HepG2 (cell line): ENCODE measurements around the gene LRRC19. TPM values are rescaled to one million over a fixed set of nuclear protein-coding genes. Genes with fewer than 3 reads are reported as not detected.
A peak's percentile ranks its signal among the peaks of the same experiment; 100 is the strongest.

Experiments
- ESRRA ChIP-seq: sonication (generic); formaldehyde crosslinking; IDR thresholded peaks from 2 replicates; pipeline ENCODE4 v1.5.1; 2020; ENCODE audit warnings: mild to moderate bottlenecking, low read depth, missing genetic modification reagents
- JUN ChIP-seq: sonication (generic); formaldehyde crosslinking; IDR thresholded peaks from 2 replicates; pipeline ENCODE4 v1.4.0; 2020; ENCODE audit warnings: mild to moderate bottlenecking, missing genetic modification reagents
- KAT2B ChIP-seq: fragments of 150-350 bp; IDR thresholded peaks from 2 replicates; pipeline ENCODE4 v1.6.1; 2014; ENCODE audit warnings: low read depth, low read length, borderline replicate concordance
- KLF9 ChIP-seq: IDR thresholded peaks from 2 replicates; pipeline ENCODE4 v1.6.1; 2016; ENCODE audit warnings: low read depth
- PHB2 ChIP-seq: fragments of 450-650 bp; IDR thresholded peaks from 2 replicates; pipeline ENCODE4 v1.6.1; 2018; ENCODE audit not compliant: partially characterized antibody
- SALL1 ChIP-seq: sonication (generic); formaldehyde crosslinking; IDR thresholded peaks from 2 replicates; pipeline ENCODE4 v1.8.0; 2022; ENCODE audit warnings: mild to moderate bottlenecking, missing genetic modification reagents
- SMARCC2 ChIP-seq: fragments of 450-650 bp; IDR thresholded peaks from 2 replicates; pipeline ENCODE4 v1.6.1; 2017; ENCODE audit warnings: antibody characterized with exemption, mild to moderate bottlenecking
- SSRP1 ChIP-seq: IDR thresholded peaks from 2 replicates; pipeline ENCODE4 v1.6.1; 2016; ENCODE audit warnings: control low read depth
- TFE3 ChIP-seq: IDR thresholded peaks from 2 replicates; pipeline ENCODE4 v1.6.1; 2016
- ZFP82 ChIP-seq: sonication (generic); formaldehyde crosslinking; IDR thresholded peaks from 2 replicates; pipeline ENCODE4 v1.5.1; 2020; ENCODE audit warnings: mild to moderate bottlenecking, missing genetic modification reagents, borderline replicate concordance
- ZFY ChIP-seq: sonication (generic); formaldehyde crosslinking; IDR thresholded peaks from 2 replicates; pipeline ENCODE4 v1.4.0; 2020; ENCODE audit warnings: missing genetic modification reagents
- ZMAT5 ChIP-seq: sonication (generic); formaldehyde crosslinking; IDR thresholded peaks from 2 replicates; pipeline ENCODE4 v1.5.0; 2020; ENCODE audit warnings: mild to moderate bottlenecking, low read depth, missing genetic modification reagents, borderline replicate concordance
- ZNF282 ChIP-seq: fragments of 450-650 bp; IDR thresholded peaks from 2 replicates; pipeline ENCODE4 v1.6.1; 2018; ENCODE audit not compliant: partially characterized antibody
- ZNF510 ChIP-seq: sonication (generic); formaldehyde crosslinking; IDR thresholded peaks from 2 replicates; pipeline ENCODE4 v1.4.0; 2020; ENCODE audit warnings: low read depth, mild to moderate bottlenecking, missing genetic modification reagents
- ZNF687 ChIP-seq: sonication (generic); formaldehyde crosslinking; IDR thresholded peaks from 2 replicates; pipeline ENCODE4 v1.5.1; 2020; ENCODE audit warnings: mild to moderate bottlenecking, missing genetic modification reagents, moderate library complexity
- ZNF75D ChIP-seq: sonication (generic); formaldehyde crosslinking; IDR thresholded peaks from 2 replicates; pipeline ENCODE4 v1.8.1; 2023; ENCODE audit warnings: missing genetic modification reagents, mild to moderate bottlenecking, borderline replicate concordance
- ZNF761 ChIP-seq: sonication (generic); formaldehyde crosslinking; conservative IDR thresholded peaks from 2 replicates; pipeline ENCODE4 v1.4.0; 2020; ENCODE audit warnings: mild to moderate bottlenecking, missing genetic modification reagents
- ZNF879 ChIP-seq: sonication (generic); formaldehyde crosslinking; IDR thresholded peaks from 2 replicates; pipeline ENCODE4 v1.8.1; 2023; ENCODE audit warnings: missing genetic modification reagents
- polyA plus RNA-seq, 8 experiments: library from polyadenylated mRNA; depleted of rRNA in 3 of 8; stranded (reverse) in 7 of 8; unstranded in 1 of 8; fragments of >200 nt; fragmentation: Illumina TruSeq in 4 of 8; extraction: Trizol in 4 of 8; gene quantifications; 2 replicates each; pipeline versions ENCODE4 v1.2.1 to v1.2.3, GENCODE V29; 2011 to 2016; ENCODE audit warnings: low read depth in 4 of 8, missing spikeins in 1 of 8, mixed read lengths in 1 of 8; ENCODE audit not compliant: insufficient read depth in 1 of 8
- total RNA-seq, 5 experiments: library from RNA; depleted of rRNA; stranded (reverse); fragments of >200 nt; fragmentation: Illumina TruSeq; extraction: Trizol; gene quantifications; 2 replicates each; pipeline ENCODE4 v1.2.3, GENCODE V29; 2016; ENCODE audit warnings: low read depth in 1 of 5
- TF ChIP-seq, protein P1 (sequence below): sonication (generic); formaldehyde crosslinking; IDR thresholded peaks from 2 replicates; pipeline ENCODE4 v1.4.0; 2020; ENCODE audit warnings: missing genetic modification reagents
- TF ChIP-seq, protein P2 (sequence below): sonication (generic); formaldehyde crosslinking; conservative IDR thresholded peaks from 2 replicates; pipeline ENCODE4 v1.8.0; 2022; ENCODE audit warnings: missing genetic modification reagents
- TF ChIP-seq, protein P3 (sequence below): sonication (generic); formaldehyde crosslinking; IDR thresholded peaks from 2 replicates; pipeline ENCODE4 v1.5.0; 2020; ENCODE audit warnings: missing genetic modification reagents

LRRC19 gene
- total and polyA plus RNA-seq, 2 of the 13 experiments (the other 11 are each of a cell fraction or from before 2014, with no cell fraction given), result not detected

DNA sequence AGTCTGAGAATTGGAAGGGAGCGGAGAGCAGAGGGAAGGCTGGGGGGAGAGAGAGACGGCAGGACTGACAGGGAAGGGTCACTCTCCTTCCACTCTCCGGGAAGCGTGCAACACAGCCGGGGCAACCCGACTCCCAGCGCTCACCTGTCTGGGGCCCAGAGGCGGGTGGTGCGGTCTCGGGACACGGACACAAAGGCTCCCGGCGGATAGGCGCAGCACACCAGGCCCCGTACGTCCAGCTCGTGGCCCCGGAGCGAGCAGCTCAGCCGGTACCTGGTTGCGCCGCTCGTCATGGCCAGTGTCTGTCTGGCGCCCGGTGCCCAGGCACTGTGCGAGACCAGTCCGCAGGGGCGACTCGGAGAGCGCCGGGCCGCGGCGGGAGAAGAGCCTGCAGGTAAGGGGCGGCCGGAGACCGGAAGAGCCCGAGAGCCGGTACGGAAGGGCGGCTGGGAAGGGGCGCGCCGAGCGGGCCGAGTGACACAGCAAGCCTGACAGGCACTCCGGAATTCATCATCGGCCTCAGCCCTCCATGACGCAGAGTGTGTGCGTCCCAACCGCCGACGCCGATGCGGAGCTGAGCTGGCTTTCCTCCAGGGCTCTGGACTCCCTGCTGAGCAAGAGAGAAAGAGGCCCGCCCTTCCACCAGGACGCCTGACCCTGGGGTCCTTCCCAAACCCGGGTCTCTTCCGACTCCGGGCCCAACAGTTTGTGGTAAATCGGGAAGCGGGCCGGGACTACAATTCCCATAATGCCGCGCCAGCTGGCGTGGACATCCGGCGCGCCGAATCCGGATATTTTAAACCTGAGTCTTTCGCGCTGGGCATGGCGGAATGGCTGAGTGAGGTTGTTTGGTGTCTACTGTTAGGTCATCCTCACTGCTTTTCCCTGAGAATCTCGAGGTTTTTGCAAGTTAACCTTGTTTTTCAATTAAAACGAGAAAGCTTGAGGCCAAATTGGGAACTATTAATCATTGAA lies 58.4 kb downstream of the LRRC19 start, which contains the start of gene PLAA (continued):
- no peak for TF ChIP-seq ZNF75D
- no peak for TF ChIP-seq ESRRA (CRISPR knock-in tag)
- no peak for TF ChIP-seq KAT2B
- TF ChIP-seq SSRP1 (CRISPR knock-in tag), result no peak
- TF ChIP-seq, protein P1, sequence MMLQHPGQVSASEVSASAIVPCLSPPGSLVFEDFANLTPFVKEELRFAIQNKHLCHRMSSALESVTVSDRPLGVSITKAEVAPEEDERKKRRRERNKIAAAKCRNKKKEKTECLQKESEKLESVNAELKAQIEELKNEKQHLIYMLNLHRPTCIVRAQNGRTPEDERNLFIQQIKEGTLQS (CRISPR knock-in tag), result no peak
- TF ChIP-seq KLF9, result 0 out of 2 replicates have a peak, but pooled peaks have one; percentile 39
- TF ChIP-seq, protein P2, sequence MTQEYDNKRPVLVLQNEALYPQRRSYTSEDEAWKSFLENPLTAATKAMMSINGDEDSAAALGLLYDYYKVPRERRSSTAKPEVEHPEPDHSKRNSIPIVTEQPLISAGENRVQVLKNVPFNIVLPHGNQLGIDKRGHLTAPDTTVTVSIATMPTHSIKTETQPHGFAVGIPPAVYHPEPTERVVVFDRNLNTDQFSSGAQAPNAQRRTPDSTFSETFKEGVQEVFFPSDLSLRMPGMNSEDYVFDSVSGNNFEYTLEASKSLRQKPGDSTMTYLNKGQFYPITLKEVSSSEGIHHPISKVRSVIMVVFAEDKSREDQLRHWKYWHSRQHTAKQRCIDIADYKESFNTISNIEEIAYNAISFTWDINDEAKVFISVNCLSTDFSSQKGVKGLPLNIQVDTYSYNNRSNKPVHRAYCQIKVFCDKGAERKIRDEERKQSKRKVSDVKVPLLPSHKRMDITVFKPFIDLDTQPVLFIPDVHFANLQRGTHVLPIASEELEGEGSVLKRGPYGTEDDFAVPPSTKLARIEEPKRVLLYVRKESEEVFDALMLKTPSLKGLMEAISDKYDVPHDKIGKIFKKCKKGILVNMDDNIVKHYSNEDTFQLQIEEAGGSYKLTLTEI (CRISPR knock-in tag), result no peak
- TF ChIP-seq ZNF687 (CRISPR knock-in tag), result peak; percentile 87
- TF ChIP-seq ZFP82, result peak; percentile 83; the same call in 1 of the 2 replicates
- TF ChIP-seq SMARCC2, result no peak
- TF ChIP-seq ZNF282, result no peak
- no peak for TF ChIP-seq PHB2
- TF ChIP-seq ZNF879 (CRISPR knock-in tag), result no peak
- TF ChIP-seq ZFY (CRISPR knock-in tag), result peak; percentile 97
- TF ChIP-seq ZNF761 (CRISPR knock-in tag), result peak; percentile 73; the same call in 1 of the 2 replicates
- TF ChIP-seq JUN (CRISPR knock-in tag), result peak; percentile 70; the same call in 1 of the 2 replicates
- peak; percentile 66; the same call in 1 of the 2 replicates for TF ChIP-seq SALL1 (CRISPR knock-in tag)
- TF ChIP-seq, protein P3, sequence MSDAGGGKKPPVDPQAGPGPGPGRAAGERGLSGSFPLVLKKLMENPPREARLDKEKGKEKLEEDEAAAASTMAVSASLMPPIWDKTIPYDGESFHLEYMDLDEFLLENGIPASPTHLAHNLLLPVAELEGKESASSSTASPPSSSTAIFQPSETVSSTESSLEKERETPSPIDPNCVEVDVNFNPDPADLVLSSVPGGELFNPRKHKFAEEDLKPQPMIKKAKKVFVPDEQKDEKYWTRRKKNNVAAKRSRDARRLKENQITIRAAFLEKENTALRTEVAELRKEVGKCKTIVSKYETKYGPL, result no peak; the same call in 1 of the 2 replicates
- TF ChIP-seq ZNF510 (CRISPR knock-in tag), result no peak
- no peak for TF ChIP-seq TFE3 (CRISPR knock-in tag)
- TF ChIP-seq ZMAT5, result no peak
